Right lobe of liver (tissue), 4 donors: ENCODE results near the gene DCAF6.

ENCODE experiments used
- POLR2A ChIP-seq: fragments of 450-650 bp; IDR thresholded peaks from one replicate; pipeline ENCODE4 v1.6.1; 2017; ENCODE audit warnings: antibody characterized with exemption, mild to moderate bottlenecking
- TF ChIP-seq, protein P1 (sequence below), 4 donors: fragments of 200-600 bp in 3 of 4; fragments of 450-650 bp in 1 of 4; IDR thresholded peaks; one replicate each; pipeline versions ENCODE4 v1.5.1 to v1.8.0; 2016 to 2022; ENCODE audit warnings: antibody characterized with exemption in 4 of 4, mild to moderate bottlenecking in 2 of 4
- donor health status: DM: no; HTN: no; CAD: no.
- donor health status: DM: no; HTN: no; CAD: no.
- donor health status: DM: no; HTN: yes; CAD: no.

GRCh38 chr1:167950569-167950968 lies 14.1 kb downstream of the DCAF6 start:
- TF ChIP-seq, protein P1, sequence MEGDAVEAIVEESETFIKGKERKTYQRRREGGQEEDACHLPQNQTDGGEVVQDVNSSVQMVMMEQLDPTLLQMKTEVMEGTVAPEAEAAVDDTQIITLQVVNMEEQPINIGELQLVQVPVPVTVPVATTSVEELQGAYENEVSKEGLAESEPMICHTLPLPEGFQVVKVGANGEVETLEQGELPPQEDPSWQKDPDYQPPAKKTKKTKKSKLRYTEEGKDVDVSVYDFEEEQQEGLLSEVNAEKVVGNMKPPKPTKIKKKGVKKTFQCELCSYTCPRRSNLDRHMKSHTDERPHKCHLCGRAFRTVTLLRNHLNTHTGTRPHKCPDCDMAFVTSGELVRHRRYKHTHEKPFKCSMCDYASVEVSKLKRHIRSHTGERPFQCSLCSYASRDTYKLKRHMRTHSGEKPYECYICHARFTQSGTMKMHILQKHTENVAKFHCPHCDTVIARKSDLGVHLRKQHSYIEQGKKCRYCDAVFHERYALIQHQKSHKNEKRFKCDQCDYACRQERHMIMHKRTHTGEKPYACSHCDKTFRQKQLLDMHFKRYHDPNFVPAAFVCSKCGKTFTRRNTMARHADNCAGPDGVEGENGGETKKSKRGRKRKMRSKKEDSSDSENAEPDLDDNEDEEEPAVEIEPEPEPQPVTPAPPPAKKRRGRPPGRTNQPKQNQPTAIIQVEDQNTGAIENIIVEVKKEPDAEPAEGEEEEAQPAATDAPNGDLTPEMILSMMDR (IDR thresholded peaks at IDR 0.05): no peak
- no peak for TF ChIP-seq POLR2A
